Sigmoid colon (tissue), 3 donors: ENCODE results near the gene MT1A.

Source experiments
- CTCF ChIP-seq, 4 experiments: fragments of 450-650 bp in 3 of 4; fragments of 200-600 bp in 1 of 4; IDR thresholded peaks; one replicate each; pipeline ENCODE4 v1.5.1; 2016 to 2019; ENCODE audit warnings: antibody characterized with exemption in 4 of 4, mild to moderate bottlenecking in 3 of 4, moderate library complexity in 2 of 4
- POLR2A ChIP-seq, 2 donors: fragments of 450-650 bp; IDR thresholded peaks; one replicate each; pipeline ENCODE4 v1.6.1; 2016; ENCODE audit warnings: antibody characterized with exemption in 2 of 2, mild to moderate bottlenecking in 2 of 2, moderate library complexity in 2 of 2

- TF ChIP-seq CTCF (IDR thresholded peaks at IDR 0.05) (no peak), POLR2A (IDR thresholded peaks at IDR 0.05) (no peak)
These were observed 46.9 kb upstream of the MT1A start for GRCh38 chr16:56591377-56592060.
